ENCODE measurements around the gene CAP1.
"Not testable (repeated sequence)": the region's sequence is repeated elsewhere in the genome, so short reads cannot be mapped to it uniquely, and the experiment has no call there.

The CAP1 gene

DNA sequence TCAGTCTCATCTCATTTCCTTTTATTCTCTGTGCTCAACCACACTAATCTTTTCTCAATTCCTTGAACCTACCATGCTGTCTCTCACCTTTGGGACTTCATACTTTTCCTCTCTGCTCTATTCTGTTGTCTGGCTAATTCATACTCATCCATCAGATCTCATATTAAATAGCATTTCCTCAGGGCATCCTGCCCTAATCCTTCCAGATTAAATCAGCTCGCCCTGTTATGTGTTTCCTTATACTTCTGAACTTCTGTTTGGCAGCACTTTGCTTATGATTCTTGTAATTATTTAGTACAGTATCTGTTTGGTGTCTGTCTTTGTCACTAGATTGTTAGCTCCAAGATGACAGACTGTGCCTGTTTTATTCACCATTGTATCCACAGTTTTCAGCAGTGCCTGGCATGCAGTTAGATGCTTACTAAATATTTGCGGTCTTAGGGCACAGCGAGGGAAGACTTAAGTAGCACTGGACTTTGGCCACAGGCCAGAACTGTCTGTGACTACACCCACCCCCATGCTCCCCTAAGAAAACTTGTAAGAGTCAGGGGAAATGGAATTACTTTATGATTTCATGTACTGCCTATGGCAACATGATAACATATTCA, 9.9 kb upstream of the CAP1 start:
- 100% methylated on average over 2 of the region's 3 CpGs for WGBS (ENCODE audit: insufficient coverage)
- ChIA-PET POLR2A (no interaction called here), CTCF (interaction anchor here (1.0 to 8.6 kb wide), 6 partner anchors 8 to 111 kb away, joined by 3 to 63 read pairs (median 12); no protein-coding TSS in a partner anchor)

DNA sequence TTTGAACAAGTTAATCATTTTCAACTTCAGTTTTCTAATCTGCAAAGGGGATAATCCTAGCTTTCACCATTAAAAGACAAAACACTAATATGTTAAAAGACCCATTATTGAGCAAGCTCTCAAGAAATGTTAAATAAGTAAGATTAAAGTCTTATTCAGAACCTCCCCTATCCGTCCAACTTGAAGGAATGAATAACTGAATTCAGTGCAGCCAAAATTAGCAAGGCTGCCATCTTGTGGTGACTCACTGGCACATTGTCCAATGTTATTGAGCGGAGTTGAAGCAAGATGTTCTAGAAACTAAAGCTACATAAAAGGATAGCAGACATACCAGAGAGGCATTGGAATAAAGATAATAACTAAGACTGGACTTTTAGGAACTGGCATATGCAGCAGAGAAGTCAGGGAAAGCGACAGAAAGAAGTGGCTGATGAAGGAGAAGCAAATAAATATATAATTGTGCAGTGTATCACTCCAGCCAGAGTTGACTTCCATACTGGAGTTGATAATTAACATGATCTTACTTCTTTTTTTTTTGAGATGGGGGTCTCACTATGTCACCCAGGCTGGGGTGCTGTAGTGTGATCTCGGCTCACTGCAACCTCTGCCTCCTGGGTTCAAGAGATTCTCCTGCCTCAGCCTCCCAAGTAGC, 8.2 kb upstream of the CAP1 start:
- Histone ChIP-seq H3K9me3 (ENCODE audit: control extremely low read depth in 1 of 5, control insufficient read depth in 4 of 5, insufficient read depth in 2 of 5, low read depth in 1 of 5, low read length in 4 of 5) (no peaks in the 10 kb centered on the region), H3K4me3 (ENCODE audit: control insufficient read depth in 1 of 7, extremely low read depth in 1 of 7, insufficient read depth in 4 of 7, low read depth in 2 of 7, low read length in 6 of 7) (no peak overlapping the region), H3K36me3 (ENCODE audit: control insufficient read depth in 4 of 4, insufficient read depth in 4 of 4, low read length in 3 of 4) (no peaks in the 10 kb centered on the region), H3K27ac (ENCODE audit: insufficient read depth in 1 of 2, low read depth in 1 of 2, low read length in 2 of 2, poor library complexity in 1 of 2, severe bottlenecking in 2 of 2) (no peak overlapping the region), H3K27me3 (replicated peaks in 2 of 5; ENCODE audit: control insufficient read depth in 4 of 5, insufficient read depth in 5 of 5, low read length in 4 of 5) (no peaks in the 10 kb centered on the region), H3K4me1 (ENCODE audit: control extremely low read depth in 1 of 4, control insufficient read depth in 4 of 4, insufficient read depth in 4 of 4, low read length in 3 of 4) (peaks cover 31 to 62% (median 54%) of the 10 kb centered on the region in 4 experiments)
- WGBS (ENCODE audit: insufficient coverage), result no CpG with 5 or more reads among the region's 4 CpGs
- peak; percentile 65 to 78 (median 78) for DNase-seq
- ChIA-PET CTCF (interaction anchor here (0.8 to 8.6 kb wide), 23 partner anchors 10 to 223 kb away, joined by 3 to 63 read pairs (median 4); partner anchors contain the start of gene MYCL), POLR2A (interaction anchor here (0.7 kb wide), 1 partner anchor 45 kb away, joined by 3 read pairs; no protein-coding TSS in a partner anchor)

More for the DNA sequence above, 9.9 kb upstream of the CAP1 start:
- no peaks in the 10 kb centered on the region for H3K27me3 ChIP-seq (replicated peaks in 2 of 5; ENCODE audit: control insufficient read depth in 4 of 5, insufficient read depth in 5 of 5, low read length in 4 of 5)
- peaks cover 0 to 5% (median 0%) of the 10 kb centered on the region in 5 experiments for H3K9me3 ChIP-seq (ENCODE audit: control extremely low read depth in 1 of 5, control insufficient read depth in 4 of 5, insufficient read depth in 2 of 5, low read depth in 1 of 5, low read length in 4 of 5)
- no peak overlapping the region for H3K4me3 ChIP-seq (ENCODE audit: control insufficient read depth in 1 of 7, extremely low read depth in 1 of 7, insufficient read depth in 4 of 7, low read depth in 2 of 7, low read length in 6 of 7)
- H3K36me3 ChIP-seq (ENCODE audit: control insufficient read depth in 4 of 4, insufficient read depth in 4 of 4, low read length in 3 of 4), result no peaks in the 10 kb centered on the region
- peaks cover 22 to 45% (median 37%) of the 10 kb centered on the region in 4 experiments for H3K4me1 ChIP-seq (ENCODE audit: control extremely low read depth in 1 of 4, control insufficient read depth in 4 of 4, insufficient read depth in 4 of 4, low read length in 3 of 4)
- no peak overlapping the region for H3K27ac ChIP-seq (ENCODE audit: insufficient read depth in 1 of 2, low read depth in 1 of 2, low read length in 2 of 2, poor library complexity in 1 of 2, severe bottlenecking in 2 of 2)
- DNase-seq, result no peak

DNA sequence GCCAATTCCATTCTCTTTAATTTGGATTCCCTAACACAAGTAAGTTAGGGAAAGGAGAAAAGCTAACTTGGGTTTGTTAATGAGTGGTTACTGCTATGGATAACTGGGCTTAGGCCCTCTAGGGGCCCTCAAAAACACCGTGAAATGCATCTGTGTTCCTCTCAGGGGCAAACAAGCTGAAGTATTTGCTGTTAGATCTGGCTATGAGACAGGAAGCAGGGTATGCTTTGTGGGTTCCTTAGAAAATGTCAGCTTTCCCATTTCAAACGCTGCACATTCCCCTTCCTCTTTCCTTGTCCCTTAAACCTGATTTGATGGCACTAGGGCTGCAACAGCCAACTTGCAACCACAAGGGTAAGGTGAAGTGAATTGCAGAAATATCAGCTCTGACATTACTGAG, 5.7 kb upstream of the CAP1 start:
- peak overlapping the region in 2 of 7 experiments; percentile 36 to 56 for H3K4me3 ChIP-seq (ENCODE audit: control insufficient read depth in 1 of 7, extremely low read depth in 1 of 7, insufficient read depth in 4 of 7, low read depth in 2 of 7, low read length in 6 of 7)
- H3K27ac ChIP-seq (ENCODE audit: insufficient read depth in 1 of 2, low read depth in 1 of 2, low read length in 2 of 2, poor library complexity in 1 of 2, severe bottlenecking in 2 of 2), result peak overlapping the region; percentile 7 to 75
- CTCF ChIA-PET, result interaction anchor here (1.1 to 8.6 kb wide), 6 partner anchors 10 to 116 kb away, joined by 3 to 63 read pairs (median 16); no protein-coding TSS in a partner anchor
- H3K27me3 ChIP-seq (replicated peaks in 2 of 5; ENCODE audit: control insufficient read depth in 4 of 5, insufficient read depth in 5 of 5, low read length in 4 of 5), result no peaks in the 10 kb centered on the region
- H3K9me3 ChIP-seq (ENCODE audit: control extremely low read depth in 1 of 5, control insufficient read depth in 4 of 5, insufficient read depth in 2 of 5, low read depth in 1 of 5, low read length in 4 of 5), result no peaks in the 10 kb centered on the region
- 0% methylated on average over 1 of the region's 2 CpGs for WGBS (ENCODE audit: insufficient coverage)
- POLR2A ChIA-PET, result interaction anchor here (0.8 kb wide), 1 partner anchor 25 kb away, joined by 3 read pairs; no protein-coding TSS in a partner anchor
- H3K4me1 ChIP-seq (ENCODE audit: control extremely low read depth in 1 of 4, control insufficient read depth in 4 of 4, insufficient read depth in 4 of 4, low read length in 3 of 4), result peaks cover 45 to 77% (median 69%) of the 10 kb centered on the region in 4 experiments
- H3K36me3 ChIP-seq (ENCODE audit: control insufficient read depth in 4 of 4, insufficient read depth in 4 of 4, low read length in 3 of 4), result no peaks in the 10 kb centered on the region
- DNase-seq, result peak; percentile 53 to 81 (median 75)

DNA sequence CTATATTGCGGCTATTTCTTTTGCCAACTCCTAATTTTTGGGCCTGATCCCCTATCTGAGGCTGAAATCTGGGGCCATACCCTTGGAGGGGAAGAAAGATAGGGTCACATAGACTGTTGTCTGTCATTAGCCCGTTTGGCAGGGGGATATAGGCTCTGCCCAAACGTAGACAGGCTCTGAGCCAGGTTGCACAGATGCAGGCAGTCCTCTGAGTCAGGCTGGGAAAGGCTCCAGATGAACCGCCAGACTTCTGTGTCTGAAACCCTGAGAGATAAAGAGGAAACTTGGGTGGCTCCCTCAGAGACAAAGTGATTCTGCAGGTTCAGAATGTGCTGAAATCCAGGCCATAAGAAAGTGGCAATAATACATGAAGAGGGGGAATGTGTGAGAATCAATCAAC, 4.0 kb upstream of the CAP1 start:
- Histone ChIP-seq H3K36me3 (ENCODE audit: control insufficient read depth in 4 of 4, insufficient read depth in 4 of 4, low read length in 3 of 4) (no peaks in the 10 kb centered on the region), H3K27ac (ENCODE audit: insufficient read depth in 1 of 2, low read depth in 1 of 2, low read length in 2 of 2, poor library complexity in 1 of 2, severe bottlenecking in 2 of 2) (peak overlapping the region in 1 of 2 experiments; percentile 73), H3K27me3 (replicated peaks in 2 of 5; ENCODE audit: control insufficient read depth in 4 of 5, insufficient read depth in 5 of 5, low read length in 4 of 5) (no peaks in the 10 kb centered on the region), H3K4me3 (ENCODE audit: control insufficient read depth in 1 of 7, extremely low read depth in 1 of 7, insufficient read depth in 4 of 7, low read depth in 2 of 7, low read length in 6 of 7) (peak overlapping the region in 3 of 7 experiments; percentile 14 to 33 (median 26)), H3K4me1 (ENCODE audit: control extremely low read depth in 1 of 4, control insufficient read depth in 4 of 4, insufficient read depth in 4 of 4, low read length in 3 of 4) (peaks cover 40 to 79% (median 68%) of the 10 kb centered on the region in 4 experiments), H3K9me3 (ENCODE audit: control extremely low read depth in 1 of 5, control insufficient read depth in 4 of 5, insufficient read depth in 2 of 5, low read depth in 1 of 5, low read length in 4 of 5) (no peaks in the 10 kb centered on the region)
- 0% methylated on average over 2 of the region's 4 CpGs for WGBS (ENCODE audit: insufficient coverage)
- ChIA-PET CTCF (interaction anchor here (4.9 kb wide), 1 partner anchor 27 kb away, joined by 42 read pairs; no protein-coding TSS in a partner anchor), POLR2A (no interaction called here)
- peak; percentile 49 to 89 (median 83) for DNase-seq

DNA sequence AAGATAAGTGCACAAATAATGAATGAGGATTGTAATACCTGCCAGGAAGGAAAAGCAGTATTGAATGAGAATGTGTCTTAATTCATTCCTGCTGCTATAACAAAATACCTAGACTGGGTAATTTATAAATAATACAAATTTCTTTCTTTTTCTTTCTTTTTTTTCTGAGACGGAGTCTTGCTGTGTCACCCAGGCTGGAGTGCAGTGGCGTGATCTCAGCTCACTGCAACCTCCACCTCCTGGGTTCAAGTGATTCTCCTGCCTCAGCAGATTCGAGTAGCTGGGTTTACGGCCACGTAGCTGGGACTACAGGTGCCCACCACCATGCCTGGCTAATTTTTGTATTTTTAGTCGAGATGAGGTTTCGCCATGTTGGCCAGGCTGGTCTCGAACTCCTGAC, 3.3 kb upstream of the CAP1 start:
- H3K36me3 ChIP-seq (ENCODE audit: control insufficient read depth in 4 of 4, insufficient read depth in 4 of 4, low read length in 3 of 4); H3K9me3 ChIP-seq (ENCODE audit: control extremely low read depth in 1 of 5, control insufficient read depth in 4 of 5, insufficient read depth in 2 of 5, low read depth in 1 of 5, low read length in 4 of 5); H3K27ac ChIP-seq (ENCODE audit: insufficient read depth in 1 of 2, low read depth in 1 of 2, low read length in 2 of 2, poor library complexity in 1 of 2, severe bottlenecking in 2 of 2); H3K4me3 ChIP-seq (ENCODE audit: control insufficient read depth in 1 of 7, extremely low read depth in 1 of 7, insufficient read depth in 4 of 7, low read depth in 2 of 7, low read length in 6 of 7); H3K27me3 ChIP-seq (replicated peaks in 2 of 5; ENCODE audit: control insufficient read depth in 4 of 5, insufficient read depth in 5 of 5, low read length in 4 of 5); DNase-seq: not testable (repeated sequence)
- ChIA-PET POLR2A (interaction anchor here (0.6 to 1.7 kb wide), 2 partner anchors 21 to 63 kb away, joined by 3 to 4 read pairs; no protein-coding TSS in a partner anchor), CTCF (interaction anchor here (1.0 to 1.7 kb wide), 3 partner anchors 40 to 63 kb away, joined by 3 to 6 read pairs (median 4); no protein-coding TSS in a partner anchor)
- WGBS (ENCODE audit: insufficient coverage), result 97% methylated on average over 6 of the region's 8 CpGs
- H3K4me1 ChIP-seq (ENCODE audit: control extremely low read depth in 1 of 4, control insufficient read depth in 4 of 4, insufficient read depth in 4 of 4, low read length in 3 of 4), result peaks cover 43 to 86% (median 75%) of the 10 kb centered on the region in 4 experiments

DNA sequence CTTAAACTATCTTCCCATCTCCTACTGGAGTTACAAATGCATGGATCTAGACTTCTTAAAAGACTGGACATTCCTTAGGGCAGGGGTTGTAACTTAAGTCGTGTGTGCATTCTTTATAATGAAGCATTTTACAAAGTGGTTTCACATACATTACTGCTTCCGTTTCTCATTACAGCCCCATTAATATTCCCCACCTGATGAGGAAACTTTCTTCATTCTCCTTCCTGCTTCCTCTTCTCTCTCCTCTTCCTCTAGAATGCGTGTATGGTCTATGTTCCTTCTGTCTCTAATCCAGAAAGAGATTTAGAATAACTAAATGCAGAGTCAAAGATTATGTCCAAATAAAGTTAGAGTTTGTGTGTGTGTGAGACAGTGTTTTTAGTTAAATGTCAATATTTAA, 1.8 kb upstream of the CAP1 start:
- Histone ChIP-seq H3K36me3 (ENCODE audit: control insufficient read depth in 4 of 4, insufficient read depth in 4 of 4, low read length in 3 of 4) (peaks cover 0 to 5% (median 1%) of the 10 kb centered on the region in 4 experiments), H3K4me1 (ENCODE audit: control extremely low read depth in 1 of 4, control insufficient read depth in 4 of 4, insufficient read depth in 4 of 4, low read length in 3 of 4) (peaks cover 44 to 92% (median 83%) of the 10 kb centered on the region in 4 experiments), H3K4me3 (ENCODE audit: control insufficient read depth in 1 of 7, extremely low read depth in 1 of 7, insufficient read depth in 4 of 7, low read depth in 2 of 7, low read length in 6 of 7) (peak overlapping the region in 2 of 7 experiments; percentile 10 to 92), H3K9me3 (ENCODE audit: control extremely low read depth in 1 of 5, control insufficient read depth in 4 of 5, insufficient read depth in 2 of 5, low read depth in 1 of 5, low read length in 4 of 5) (no peaks in the 10 kb centered on the region), H3K27me3 (replicated peaks in 2 of 5; ENCODE audit: control insufficient read depth in 4 of 5, insufficient read depth in 5 of 5, low read length in 4 of 5) (no peaks in the 10 kb centered on the region), H3K27ac (ENCODE audit: insufficient read depth in 1 of 2, low read depth in 1 of 2, low read length in 2 of 2, poor library complexity in 1 of 2, severe bottlenecking in 2 of 2) (peak overlapping the region; percentile 43 to 95)
- WGBS (ENCODE audit: insufficient coverage), result no CpG with 5 or more reads among the region's 3 CpGs
- ChIA-PET POLR2A (interaction anchor here (1.7 to 1.8 kb wide), 2 partner anchors 18 to 19 kb away, joined by 3 to 6 read pairs; no protein-coding TSS in a partner anchor), CTCF (interaction anchor here (0.9 to 2.8 kb wide), 11 partner anchors 12 to 64 kb away, joined by 3 to 14 read pairs (median 5); no protein-coding TSS in a partner anchor)
- no peak for DNase-seq
